HG02571 (cell line): ENCODE measurements around the gene SEMA5B.

Source experiments
- ATAC-seq: cut with Tn5 transposase; IDR thresholded peaks from one replicate; pipeline ENCODE4 v1.9.1; 2021; ENCODE audit warnings: mild to moderate bottlenecking, moderate library complexity; ENCODE audit not compliant: unreplicated experiment

SEMA5B gene

GRCh38 chr3:122912772-122913538 lies 114.6 kb downstream of the SEMA5B start:
- no peak for ATAC-seq

GRCh38 chr3:122911901-122912300 lies 115.7 kb downstream of the SEMA5B start:
- no peak for ATAC-seq

GRCh38 chr3:122908251-122908650 lies 119.3 kb downstream of the SEMA5B start:
- no peak for ATAC-seq

GRCh38 chr3:122907471-122907870 lies 120.1 kb downstream of the SEMA5B start:
- no peak for ATAC-seq

GRCh38 chr3:122903171-122903570 lies 124.4 kb downstream of the SEMA5B start:
- ATAC-seq = no peak

- ATAC-seq = no peak
Measured at GRCh38 chr3:122902326-122902725, 125.2 kb downstream of the SEMA5B start.

- ATAC-seq = no peak
Measured at GRCh38 chr3:122898298-122898697, 129.3 kb downstream of the SEMA5B start.

- ATAC-seq = no peak
Measured at GRCh38 chr3:122893754-122894668, 133.6 kb downstream of the SEMA5B start.

GRCh38 chr3:122893282-122893681 lies 134.3 kb downstream of the SEMA5B start:
- ATAC-seq = no peak

- no peak for ATAC-seq
Measured at GRCh38 chr3:122892118-122892960, 135.2 kb downstream of the SEMA5B start.

GRCh38 chr3:122890720-122891220 lies 136.8 kb downstream of the SEMA5B start:
- no peak for ATAC-seq

- no peak for ATAC-seq
Measured at GRCh38 chr3:122890077-122890719, 137.4 kb downstream of the SEMA5B start.

GRCh38 chr3:122886946-122887345 lies 140.6 kb downstream of the SEMA5B start:
- no peak for ATAC-seq

GRCh38 chr3:122886251-122886650 lies 141.3 kb downstream of the SEMA5B start:
- no peak for ATAC-seq

GRCh38 chr3:122882361-122882947 lies 145.1 kb downstream of the SEMA5B start:
- ATAC-seq = no peak

- no peak for ATAC-seq
Measured at GRCh38 chr3:122880624-122881023, 146.9 kb downstream of the SEMA5B start.

- no peak for ATAC-seq
Measured at GRCh38 chr3:122880173-122880572, 147.4 kb downstream of the SEMA5B start.

- ATAC-seq = no peak
Measured at GRCh38 chr3:122875547-122876127, 151.9 kb downstream of the SEMA5B start.

- no peak for ATAC-seq
Measured at GRCh38 chr3:122873741-122874515, 153.6 kb downstream of the SEMA5B start.
